HG03460 (cell line): ENCODE results near the gene STK38.
"Not testable (repeated sequence)": the region's sequence is repeated elsewhere in the genome, so short reads cannot be mapped to it uniquely, and the experiment has no call there.

Experiments used
- ATAC-seq: cut with Tn5 transposase; IDR thresholded peaks from one replicate; pipeline ENCODE4 v1.9.1; 2021; ENCODE audit not compliant: unreplicated experiment

The STK38 gene

DNA sequence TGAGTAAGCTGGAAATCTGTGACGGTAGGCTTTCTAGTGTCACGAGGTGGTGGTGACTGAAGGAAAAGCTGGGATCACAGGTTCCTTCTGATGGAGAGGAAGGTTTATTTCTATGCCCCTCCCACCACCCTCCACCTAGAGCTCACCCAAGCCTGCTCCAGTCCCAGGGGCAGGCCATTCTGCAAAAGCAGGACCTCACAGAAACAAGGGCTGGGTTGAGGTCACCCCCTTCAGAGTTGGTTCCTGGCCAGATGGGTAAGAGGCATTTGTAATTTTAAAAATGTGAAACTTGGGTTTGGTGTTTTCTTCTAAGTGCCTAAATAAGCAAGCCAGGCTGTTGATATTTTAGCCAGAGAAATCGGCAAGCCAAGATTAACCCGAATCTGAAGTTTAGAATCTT, 57.9 kb downstream of the STK38 start:
- ATAC-seq, result no peak

DNA sequence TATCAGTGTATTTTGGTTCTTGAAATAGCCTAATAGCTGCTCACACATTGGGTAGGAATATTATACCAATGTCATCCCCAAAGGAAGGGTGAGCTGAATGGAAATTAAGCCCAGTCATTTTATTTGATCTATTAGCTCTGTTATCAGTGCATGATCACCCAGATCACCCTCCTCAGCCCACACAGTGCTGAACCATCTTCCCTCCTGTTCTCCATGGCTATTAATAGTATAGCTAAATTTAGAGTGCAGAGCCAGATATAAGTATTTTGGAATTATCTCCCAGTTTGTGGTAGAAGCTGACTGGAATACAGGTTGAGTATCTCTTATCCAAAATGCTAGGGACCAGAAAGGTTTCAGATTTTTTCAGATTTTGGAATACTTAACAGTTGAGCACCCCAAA, 59.1 kb downstream of the STK38 start:
- ATAC-seq, result no peak

DNA sequence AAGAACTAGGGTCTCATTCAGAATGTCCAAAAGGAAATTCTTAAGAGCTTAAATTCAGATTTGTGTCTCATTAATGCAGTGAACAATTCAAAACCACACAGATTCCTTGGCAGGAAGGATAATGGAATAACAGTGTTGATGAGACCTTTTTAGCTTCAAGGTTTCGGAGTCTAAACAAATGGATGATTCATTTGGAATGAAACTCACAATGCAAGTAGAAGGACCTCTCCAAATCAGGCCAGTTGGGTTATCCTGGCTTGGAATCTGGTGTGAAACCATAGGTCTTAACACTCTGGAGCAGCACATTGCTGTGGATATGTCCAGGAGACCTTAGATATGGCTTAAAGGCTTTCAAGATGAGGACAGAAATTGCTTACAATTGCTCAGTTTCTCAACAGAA, 59.6 kb downstream of the STK38 start:
- ATAC-seq, result no peak

DNA sequence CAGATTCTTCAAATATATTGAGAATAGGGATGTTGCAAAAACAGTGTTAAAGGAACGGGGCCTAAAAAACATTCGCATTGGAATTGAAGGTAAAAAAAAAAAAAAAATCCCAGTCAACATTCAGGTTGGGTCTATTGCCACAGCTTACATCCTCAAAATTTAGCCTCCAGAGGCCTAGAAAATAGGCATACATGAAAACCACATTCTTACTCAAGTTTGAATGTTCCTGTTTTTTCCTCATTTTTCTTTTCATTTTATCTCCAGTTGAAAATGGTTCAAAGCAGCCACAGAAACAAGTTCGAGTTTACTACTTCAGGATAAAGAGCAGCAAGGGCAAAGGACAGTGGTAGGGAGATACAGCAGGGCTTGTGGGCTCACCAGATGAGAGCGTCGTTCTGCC, 62.5 kb downstream of the STK38 start:
- no peak for ATAC-seq

DNA sequence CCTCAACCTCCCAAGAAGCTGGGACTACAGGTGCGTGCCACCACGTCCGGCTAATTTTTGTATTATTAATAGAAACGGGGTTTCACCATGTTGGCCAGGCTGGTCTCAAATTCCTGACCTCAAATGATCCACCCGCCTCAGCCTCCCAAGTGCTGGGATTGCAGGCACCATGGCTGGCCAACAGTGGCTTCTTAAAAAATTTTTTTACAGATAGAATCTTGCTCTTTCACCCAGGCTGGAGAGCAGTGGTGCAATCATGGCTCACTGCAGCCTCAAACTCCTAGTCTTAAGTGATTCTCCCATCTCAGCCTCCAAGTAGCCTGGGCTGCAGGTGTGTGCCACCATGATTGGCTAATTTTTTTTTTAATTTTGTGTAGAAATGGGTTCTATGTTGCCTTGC, 64.0 kb downstream of the STK38 start:
- not testable (repeated sequence) for ATAC-seq

DNA sequence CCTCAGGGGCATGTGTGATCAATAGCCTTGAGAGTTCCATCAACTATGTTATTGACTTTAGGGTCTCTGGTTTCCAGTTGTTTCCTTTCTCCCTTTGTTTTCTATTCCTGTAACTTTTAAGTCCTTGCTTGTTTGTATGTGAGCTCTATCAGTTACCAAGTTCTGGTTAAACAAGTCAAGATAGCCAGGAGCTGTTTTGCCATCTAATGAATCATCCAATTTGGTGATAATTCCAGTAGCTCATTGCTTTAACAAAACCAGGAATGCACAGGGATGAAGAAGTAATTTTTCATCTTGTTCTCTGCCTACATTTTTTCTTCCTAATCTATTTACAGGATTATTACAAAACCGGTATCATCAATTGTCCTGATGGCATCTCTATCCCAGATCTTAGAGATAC, 68.0 kb downstream of the STK38 start:
- no peak for ATAC-seq

DNA sequence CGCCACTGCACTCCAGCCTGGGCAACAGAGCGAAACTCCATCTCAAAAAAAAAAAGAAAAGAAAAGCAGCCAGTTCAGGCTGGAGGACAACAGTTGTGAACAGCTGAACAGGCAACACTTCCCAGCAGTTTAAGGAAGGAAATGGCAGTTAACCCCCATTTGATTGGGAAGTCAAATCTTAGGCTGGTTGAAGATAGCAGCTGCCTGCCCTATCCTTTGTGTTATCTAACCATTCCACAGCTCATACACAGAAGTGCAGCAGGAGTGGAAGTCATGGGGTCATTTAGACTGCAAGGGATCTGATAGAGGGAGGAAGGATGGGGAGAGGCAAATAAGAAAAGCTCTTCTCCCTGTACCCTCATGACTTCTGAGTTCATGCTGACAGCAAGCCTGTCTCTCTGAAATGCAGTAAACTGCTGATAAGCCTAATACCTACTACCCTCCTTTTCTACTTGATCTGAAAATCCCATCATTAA, 69.2 kb downstream of the STK38 start:
- ATAC-seq, result no peak

DNA sequence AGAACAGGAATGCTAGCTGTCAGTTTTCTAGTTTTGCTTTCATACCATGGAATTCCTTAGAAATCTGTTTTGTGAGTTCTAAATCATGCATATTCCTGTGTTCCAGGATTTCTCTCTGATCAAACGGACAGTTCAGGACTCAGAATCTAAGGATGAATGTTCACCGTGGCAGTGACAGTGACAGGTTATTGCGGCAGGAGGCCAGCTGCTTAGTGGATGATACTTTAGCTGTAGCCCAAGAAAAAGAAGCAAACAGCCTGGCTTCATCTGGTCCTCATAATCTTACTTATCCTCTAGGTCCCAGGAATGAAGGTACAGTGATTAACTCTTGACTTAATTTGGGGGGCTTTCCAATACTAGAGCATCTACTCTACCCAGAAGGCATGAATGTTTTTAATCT, 77.3 kb downstream of the STK38 start:
- no peak for ATAC-seq

DNA sequence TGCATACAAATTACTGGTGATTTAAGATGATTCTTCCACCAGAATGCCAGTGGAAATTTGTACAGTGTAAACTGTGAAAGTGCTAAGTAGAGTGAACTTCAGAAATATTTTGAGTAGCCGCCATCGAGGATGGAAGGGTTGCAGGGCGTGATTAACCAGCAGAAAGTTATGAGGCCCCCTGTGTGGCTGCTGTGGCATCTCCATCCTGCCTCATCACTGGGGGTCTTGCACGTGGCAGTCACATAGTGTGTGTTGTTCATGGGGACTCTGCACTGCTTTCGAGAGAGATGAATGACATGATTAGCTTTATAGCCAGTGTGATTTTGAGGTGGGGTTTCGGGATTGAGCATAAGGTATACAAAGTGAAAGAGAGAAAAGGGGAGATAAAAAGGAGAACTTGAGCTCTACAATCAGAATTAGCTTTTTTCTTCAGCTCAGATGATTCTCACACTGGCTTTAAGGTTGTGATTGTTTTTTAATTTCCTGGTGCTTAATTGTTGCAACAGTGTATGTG, 78.1 kb downstream of the STK38 start:
- no peak for ATAC-seq

DNA sequence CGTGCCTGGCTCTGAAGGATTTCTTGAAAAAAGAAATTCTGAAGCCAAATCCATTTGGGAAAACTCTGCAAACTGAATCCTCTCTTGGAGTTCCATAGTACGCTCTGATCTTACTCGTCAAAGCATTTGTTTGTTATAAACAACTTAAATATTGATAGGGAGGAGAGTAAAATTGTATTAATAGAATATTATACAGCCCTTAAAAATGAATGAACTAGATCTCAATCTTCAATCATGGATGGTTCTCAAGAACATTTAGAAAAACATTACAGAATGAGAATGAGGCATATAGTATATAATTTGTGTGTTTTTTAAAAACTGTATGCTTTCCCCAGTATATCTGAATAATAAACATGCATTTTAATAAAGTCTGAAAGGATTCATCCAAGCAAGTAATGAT, 79.7 kb downstream of the STK38 start:
- ATAC-seq, result no peak

DNA sequence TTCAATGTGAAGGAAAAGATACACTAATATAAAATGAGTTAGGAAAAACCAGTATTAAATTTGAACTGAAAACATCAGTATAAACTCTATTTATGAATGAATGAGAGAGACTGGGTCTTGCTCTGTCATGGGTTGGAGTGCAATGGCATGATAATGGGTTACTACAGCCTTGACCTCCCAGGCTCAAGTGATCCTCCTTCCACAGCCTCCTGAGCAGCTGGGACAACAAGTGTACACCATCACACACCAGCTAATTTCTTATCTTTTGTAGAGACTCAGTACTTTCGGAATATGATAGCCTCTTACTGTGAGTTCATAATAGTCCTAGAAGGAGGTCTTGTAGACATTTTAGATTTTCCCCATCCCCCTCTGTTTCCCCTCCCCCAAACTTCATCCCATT, 83.0 kb downstream of the STK38 start:
- no peak for ATAC-seq

DNA sequence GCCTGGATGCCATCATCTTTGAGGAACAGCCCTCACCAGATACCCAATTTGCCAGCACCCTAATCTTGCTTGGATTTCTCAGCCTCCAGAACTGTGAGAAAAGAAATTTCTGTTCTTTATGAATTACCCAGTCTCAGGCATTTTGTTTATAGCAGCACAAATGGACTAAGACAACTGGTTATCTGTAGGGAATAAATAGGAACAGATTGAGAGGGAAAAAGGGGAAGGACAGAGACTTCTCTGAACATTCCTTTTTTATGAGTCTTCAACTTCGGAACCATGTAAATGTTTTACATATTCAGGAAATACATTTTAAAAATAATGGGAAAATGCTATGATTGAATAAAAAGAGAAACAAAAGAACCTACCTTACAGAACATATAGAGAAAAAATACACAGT, 83.6 kb downstream of the STK38 start:
- no peak for ATAC-seq

DNA sequence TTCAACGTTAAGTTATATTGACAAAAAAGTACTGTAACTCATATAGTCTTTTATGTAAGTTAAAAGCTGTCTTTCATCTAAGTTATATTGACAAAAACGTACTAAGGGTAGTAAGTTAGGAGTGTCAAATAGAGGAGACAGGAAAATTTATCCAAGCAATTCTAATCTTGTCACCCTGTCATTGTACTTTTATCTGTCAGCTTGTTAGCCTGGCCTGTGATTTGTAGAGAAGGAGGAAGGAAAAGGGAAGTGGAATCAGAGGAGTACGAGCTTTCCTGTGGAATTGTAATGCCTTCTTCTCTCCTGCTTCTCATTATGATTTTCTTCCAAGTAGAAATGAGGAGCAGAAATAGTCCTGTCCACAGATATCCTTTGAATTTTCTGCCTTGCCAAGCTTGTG, 85.6 kb downstream of the STK38 start:
- ATAC-seq, result no peak

DNA sequence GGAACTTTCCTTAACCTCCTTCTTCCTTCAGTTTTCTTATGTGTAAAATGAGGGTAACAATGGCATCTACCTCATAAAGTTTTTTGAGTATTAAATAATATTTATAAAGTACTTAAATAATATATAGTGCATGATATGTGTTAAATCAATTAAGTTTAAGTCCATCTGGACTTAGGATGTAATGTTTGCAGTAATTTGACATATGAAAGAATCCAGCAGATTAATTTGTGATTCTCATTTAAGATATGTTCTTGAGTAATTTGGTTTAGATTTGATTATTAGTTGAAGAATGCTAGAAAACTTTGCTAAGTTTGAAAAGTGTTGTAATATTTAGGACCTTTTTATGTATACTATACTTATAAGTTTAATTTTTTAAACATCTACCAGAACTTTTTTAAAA, 86.4 kb downstream of the STK38 start:
- no peak for ATAC-seq

DNA sequence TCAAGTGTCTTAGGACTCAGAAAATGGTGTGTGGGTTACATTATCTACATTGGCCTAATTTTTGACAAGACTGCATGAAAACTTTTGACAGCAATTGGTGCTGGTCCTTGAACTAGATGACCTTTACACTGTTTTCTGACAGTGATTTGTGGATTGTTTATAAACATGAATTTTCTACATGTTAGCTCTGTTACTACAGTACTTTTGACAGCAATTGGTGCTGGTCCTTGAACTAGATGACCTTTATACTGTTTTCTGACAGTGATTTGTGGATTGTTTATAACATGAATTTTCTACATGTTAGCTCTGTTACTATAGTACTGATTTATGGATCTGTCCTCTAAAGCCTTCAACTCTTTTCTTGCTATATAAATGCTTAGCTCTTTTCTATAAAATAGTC, 87.8 kb downstream of the STK38 start:
- no peak for ATAC-seq

DNA sequence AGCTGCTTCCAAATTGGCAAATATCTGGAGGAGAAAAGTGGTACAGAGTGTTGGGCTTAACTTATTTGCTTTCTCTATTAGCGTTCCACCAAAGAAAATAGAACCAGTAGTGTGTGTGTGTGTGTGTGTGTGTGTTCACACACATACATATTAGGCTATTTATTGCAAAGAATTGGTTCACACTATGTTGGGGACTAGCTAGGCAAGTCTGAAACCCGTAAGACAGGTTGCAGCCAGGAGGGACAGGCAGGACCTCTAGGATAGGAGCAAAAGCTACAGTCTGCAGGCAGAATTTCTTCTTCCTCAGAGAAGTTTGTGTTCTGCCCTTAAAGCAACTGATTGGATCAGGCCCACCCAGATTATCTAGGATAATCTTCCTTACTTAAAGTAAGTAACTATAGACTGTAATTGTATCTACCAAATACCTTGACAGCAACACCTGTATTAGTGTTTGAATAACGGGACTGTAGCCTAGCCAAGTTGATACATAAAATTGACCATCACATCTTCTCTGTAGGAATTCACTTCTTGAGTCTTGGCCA, 91.7 kb downstream of the STK38 start:
- no peak for ATAC-seq

DNA sequence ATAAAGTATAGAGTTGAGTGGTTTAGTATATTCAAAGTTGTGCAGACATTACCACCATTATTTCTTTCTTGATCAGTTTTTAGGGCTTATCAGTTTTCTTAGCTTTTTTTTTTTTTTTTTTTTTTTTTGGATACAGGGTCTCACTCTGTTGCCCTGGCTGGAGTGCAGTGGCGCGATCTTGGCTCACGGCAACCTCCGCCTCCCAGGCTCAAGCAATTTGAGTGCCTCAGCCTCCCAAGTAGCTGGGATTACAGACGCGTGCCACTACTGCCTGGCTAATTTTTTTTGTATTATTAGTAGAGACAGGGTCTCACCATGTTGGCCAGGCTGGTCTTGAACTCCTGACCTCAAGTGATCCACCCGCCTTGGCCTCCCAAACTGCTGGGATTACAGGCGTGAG, 94.4 kb downstream of the STK38 start:
- ATAC-seq, result not testable (repeated sequence)

DNA sequence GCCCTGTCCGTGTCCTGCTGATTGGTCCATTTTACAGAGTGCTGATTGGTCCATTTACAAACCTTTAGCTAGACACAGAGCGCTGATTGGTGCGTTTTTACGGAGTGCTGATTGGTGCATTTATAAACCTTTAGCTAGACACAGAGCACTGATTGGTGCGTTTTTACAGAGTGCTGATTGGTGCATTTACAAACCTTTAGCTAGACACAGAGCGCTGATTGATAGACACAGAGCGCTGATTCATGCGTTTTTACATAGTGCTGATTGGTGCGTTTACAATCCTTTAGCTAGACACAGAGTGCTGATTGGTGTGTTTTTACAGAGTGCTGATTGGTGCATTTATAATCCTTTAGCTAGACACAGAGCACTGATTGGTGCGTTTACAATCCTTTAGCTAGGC, 98.1 kb downstream of the STK38 start:
- not testable (repeated sequence) for ATAC-seq

DNA sequence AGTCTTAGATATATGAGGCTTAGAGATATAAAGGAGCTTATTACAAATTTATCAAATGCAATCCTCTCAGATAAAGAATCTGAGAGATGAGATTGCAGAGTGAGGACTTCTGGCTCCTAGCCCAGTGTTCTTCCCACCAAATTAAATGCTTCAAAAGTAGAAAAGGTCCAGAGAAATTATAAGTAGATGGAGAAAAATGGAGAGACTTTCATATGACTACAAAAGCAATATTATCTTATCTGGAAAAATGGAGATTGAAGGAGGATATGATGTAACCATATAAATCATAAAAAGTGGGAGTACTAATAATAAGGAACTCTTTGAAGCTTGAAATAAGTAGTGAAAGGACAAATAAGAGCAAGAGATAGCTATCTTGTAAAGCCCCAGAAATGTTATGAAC, 101.7 kb downstream of the STK38 start:
- no peak for ATAC-seq

DNA sequence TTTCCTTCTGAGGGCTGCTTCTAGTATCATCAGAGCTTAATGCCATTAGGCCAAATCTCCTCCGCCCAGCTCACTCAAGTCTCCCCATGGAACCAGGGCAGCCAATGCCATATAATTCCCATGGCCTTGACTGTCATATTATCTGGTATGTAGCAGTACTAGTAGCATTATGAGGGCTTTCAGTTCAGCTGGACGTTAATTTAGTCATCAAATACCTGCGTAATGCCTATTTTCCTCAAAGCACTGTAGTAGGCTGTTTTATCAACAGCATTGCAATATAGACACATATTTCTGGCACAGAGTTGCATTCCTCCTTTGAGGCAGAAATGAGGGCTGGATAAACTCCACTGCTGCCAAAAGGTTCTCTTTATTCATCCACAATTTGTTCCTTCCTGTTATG, 102.8 kb downstream of the STK38 start:
- no peak for ATAC-seq
